ENCODE measurements around the gene NCBP2. TPM values are rescaled to one million over a fixed set of nuclear protein-coding genes. Genes with fewer than 3 reads are reported as not detected.

NCBP2 gene
- total RNA-seq, 2 donors from 2014 or later = 21.6 to 22.8 TPM

- Histone ChIP-seq H3K27me3 (no peaks in the 10 kb centered on the region), H3K27ac (no peak overlapping the region), H3K4me1 (no peaks in the 10 kb centered on the region), H3K9me3 (no peaks in the 10 kb centered on the region), H3K36me3 (peaks cover 69% of the 10 kb centered on the region), H3K4me3 (no peak overlapping the region)
- no peak for TF ChIP-seq CTCF (IDR thresholded peaks at IDR 0.05)
- no peak for DNase-seq (ENCODE audit: low spot score)
These were observed 40.0 kb downstream of the NCBP2 start for GRCh38 chr3:196902296-196902695.

- Histone ChIP-seq H3K27ac (no peak overlapping the region), H3K4me3 (no peak overlapping the region), H3K36me3 (peaks cover 67% of the 10 kb centered on the region), H3K4me1 (no peaks in the 10 kb centered on the region), H3K27me3 (no peaks in the 10 kb centered on the region), H3K9me3 (no peaks in the 10 kb centered on the region)
- TF ChIP-seq CTCF (IDR thresholded peaks at IDR 0.05) = no peak
- no peak for DNase-seq (ENCODE audit: low spot score)
These were observed 40.6 kb downstream of the NCBP2 start for GRCh38 chr3:196901768-196902167.

GRCh38 chr3:196896229-196896628 lies 46.1 kb downstream of the NCBP2 start:
- TF ChIP-seq CTCF (IDR thresholded peaks at IDR 0.05) = no peak
- Histone ChIP-seq H3K4me3 (no peak overlapping the region), H3K27ac (no peak overlapping the region), H3K36me3 (peaks cover 18% of the 10 kb centered on the region), H3K27me3 (no peaks in the 10 kb centered on the region), H3K4me1 (no peaks in the 10 kb centered on the region), H3K9me3 (no peaks in the 10 kb centered on the region)
- DNase-seq (ENCODE audit: low spot score) = no peak

GRCh38 chr3:196894557-196895295 lies 47.6 kb downstream of the NCBP2 start:
- no peak for TF ChIP-seq CTCF (IDR thresholded peaks at IDR 0.05)
- Histone ChIP-seq H3K4me3 (no peak overlapping the region), H3K36me3 (peaks cover 4% of the 10 kb centered on the region), H3K4me1 (peaks cover 0 to 8% of the 10 kb centered on the region in 2 donors), H3K9me3 (no peaks in the 10 kb centered on the region), H3K27me3 (no peaks in the 10 kb centered on the region), H3K27ac (no peak overlapping the region)
- DNase-seq (ENCODE audit: low spot score) = no peak

GRCh38 chr3:196889844-196890708 lies 52.3 kb downstream of the NCBP2 start:
- Histone ChIP-seq H3K27me3 (no peaks in the 10 kb centered on the region), H3K27ac (no peak overlapping the region), H3K36me3 (peaks cover 10% of the 10 kb centered on the region), H3K4me1 (peaks cover 0 to 8% of the 10 kb centered on the region in 2 donors), H3K4me3 (no peak overlapping the region), H3K9me3 (no peaks in the 10 kb centered on the region)
- no peak for TF ChIP-seq CTCF (IDR thresholded peaks at IDR 0.05)
- DNase-seq (ENCODE audit: low spot score) = no peak
